Uterus (tissue), 2 donors: ENCODE measurements around the gene ATP7A.

Experiments
- CTCF ChIP-seq, 4 experiments: fragments of 200-600 bp in 2 of 4; fragments of 450-650 bp in 2 of 4; sonication (generic) in 2 of 4; IDR thresholded peaks; one replicate each; pipeline ENCODE4 v1.5.1; 2016 to 2019; ENCODE audit warnings: antibody characterized with exemption in 4 of 4, mild to moderate bottlenecking in 2 of 4, moderate library complexity in 1 of 4
- POLR2A ChIP-seq, 2 donors: fragments of 450-650 bp; IDR thresholded peaks; one replicate each; pipeline ENCODE4 v1.6.1; 2016; ENCODE audit warnings: antibody characterized with exemption in 2 of 2, mild to moderate bottlenecking in 1 of 2, moderate library complexity in 1 of 2

- no peak for TF ChIP-seq CTCF (IDR thresholded peaks at IDR 0.05)
- no peak for TF ChIP-seq POLR2A (IDR thresholded peaks at IDR 0.05)
Observed at GRCh38 chrX:78092296-78092695, 181.8 kb downstream of the ATP7A start.
